Activated CD8-positive, alpha-beta memory T cell treated with anti-CD3 and anti-CD28 coated beads for 4 hours (primary cell): ENCODE data around the gene CERS1.
A peak's percentile ranks its signal among the peaks of the same experiment; 100 is the strongest.

Experiments used
- DNase-seq, 2 donors: peaks; one replicate each; pipeline ENCODE4 v3.0.0-alpha.2; 2020; ENCODE audit warnings: low read depth in 2 of 2

CERS1 gene

DNA sequence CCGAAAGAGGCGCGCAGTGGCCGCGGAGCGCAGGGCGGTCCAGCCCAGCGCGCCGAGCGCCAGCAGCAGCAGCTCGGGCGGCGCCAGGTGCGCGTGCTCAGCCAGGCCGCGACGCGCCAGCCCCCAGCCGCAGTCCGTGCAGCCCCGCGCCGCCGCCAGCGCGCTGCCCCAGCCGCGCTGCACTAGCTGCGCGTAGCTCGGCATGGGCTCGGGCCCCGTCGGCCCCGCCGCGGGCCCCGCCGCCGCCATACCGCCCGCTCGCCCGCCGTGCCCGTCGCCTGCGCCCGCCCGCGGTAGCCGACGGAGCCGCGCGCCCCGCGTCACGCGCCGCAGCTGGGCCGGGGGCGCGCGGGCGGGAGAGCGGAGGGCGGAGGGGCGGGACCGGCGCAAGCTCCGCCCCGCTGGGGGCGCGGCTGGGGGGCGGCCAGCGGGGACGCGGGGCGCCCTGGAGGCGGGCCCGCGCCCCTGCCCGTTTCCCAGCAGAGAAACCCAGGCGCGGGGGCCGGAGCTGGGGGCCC, at the start of gene CERS1:
TSS of gene CERS1 (minus strand) at position 335 of the 518 bp plus-strand sequence. CDS start at position 249, 86 bp downstream.
- DNase-seq: no peak

- DNase-seq: no peak
These were observed 49.3 kb upstream of the CERS1 start for GRCh38 chr19:18945297-18945696.

DNA sequence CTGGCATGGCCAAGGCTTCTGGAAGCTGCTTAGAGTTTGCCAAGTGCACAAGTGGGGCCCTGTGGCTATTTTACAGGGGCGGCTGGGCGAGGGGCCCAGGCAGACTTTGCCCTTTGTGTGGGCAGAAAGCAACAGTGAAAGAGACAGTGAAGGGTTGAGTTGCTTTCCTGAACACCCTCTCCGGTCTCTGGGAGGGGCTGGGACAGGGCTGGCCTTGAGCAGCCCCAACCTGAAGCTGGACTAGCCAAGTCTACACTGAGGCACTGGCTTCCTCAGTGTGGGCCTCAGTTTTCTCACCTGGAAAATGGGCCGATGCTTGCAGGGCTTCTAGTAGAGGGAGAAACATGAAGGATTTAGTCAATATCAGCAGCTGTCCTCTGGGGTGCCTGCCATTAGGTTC, 47.5 kb upstream of the CERS1 start:
- DNase-seq: no peak

DNA sequence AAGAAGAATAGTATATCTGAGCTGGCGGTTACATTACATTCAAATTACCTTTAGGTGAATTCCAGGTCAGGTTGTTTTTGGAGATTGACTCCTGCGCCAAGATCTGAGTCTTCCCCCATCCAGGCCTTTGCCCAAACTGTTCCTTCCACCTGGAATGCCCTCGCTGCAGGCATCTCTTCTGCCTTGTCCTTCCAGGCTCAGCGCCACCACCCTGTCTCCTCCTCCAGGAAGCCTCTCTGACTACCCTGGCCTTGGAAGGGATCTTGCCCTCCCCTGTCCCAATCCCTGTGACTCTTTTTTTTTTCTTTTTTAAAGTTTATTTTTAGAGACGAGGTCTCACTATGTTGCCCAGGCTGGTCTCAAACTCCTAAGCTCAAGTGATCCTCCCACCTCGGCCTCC, 46.7 kb upstream of the CERS1 start:
- no peak for DNase-seq

GRCh38 chr19:18941628-18942354, 45.8 kb upstream of the CERS1 start:
- no peak for DNase-seq

GRCh38 chr19:18940769-18941627, 45.0 kb upstream of the CERS1 start, which contains the start of gene HOMER3:
HOMER3 (minus strand) TSS chr19:18941217; CDS start chr19:18938982, 2,235 bp downstream.
- peak; percentile 31 to 42 for DNase-seq

DNA sequence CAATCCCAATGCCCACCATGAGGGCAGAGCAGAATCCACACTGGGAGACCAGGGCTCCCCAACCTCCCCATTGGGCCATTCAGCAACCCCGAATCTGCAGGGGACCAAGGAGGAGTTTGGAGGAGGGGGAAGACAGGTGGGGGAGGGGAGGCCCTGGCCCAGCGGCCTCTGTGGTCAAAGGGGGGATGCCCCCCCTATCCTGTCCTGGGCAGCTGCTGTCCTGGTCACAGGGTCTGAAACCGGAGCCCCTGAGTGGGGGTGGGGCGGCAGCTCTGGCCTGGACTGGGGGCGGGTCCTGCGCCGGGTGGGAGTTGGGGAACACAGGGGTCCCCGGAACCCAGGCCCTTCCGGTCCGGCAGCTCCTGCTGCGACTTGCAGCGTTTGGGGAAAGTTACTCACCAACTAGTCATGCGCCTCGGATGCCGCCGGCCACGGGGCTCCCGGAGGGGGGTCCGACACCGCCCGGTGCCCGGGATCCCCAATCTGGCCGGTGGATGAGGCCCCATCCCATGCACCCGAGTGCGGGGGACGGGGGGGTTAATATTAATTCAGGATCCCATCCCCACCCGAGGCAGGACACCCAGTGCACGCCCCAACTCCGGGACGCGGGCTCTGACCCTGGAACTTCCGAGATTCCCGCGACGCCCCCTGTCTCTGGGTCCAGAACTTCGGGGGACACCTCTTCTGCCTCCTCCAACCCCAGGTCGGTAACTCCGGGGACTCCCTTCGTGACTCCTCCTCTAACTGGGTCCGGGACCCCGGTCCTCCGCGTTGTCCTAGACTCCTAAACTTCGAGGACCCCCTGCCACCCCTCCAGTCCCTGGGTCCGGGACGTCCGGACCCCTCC, 44.2 kb upstream of the CERS1 start:
- no peak for DNase-seq

DNA sequence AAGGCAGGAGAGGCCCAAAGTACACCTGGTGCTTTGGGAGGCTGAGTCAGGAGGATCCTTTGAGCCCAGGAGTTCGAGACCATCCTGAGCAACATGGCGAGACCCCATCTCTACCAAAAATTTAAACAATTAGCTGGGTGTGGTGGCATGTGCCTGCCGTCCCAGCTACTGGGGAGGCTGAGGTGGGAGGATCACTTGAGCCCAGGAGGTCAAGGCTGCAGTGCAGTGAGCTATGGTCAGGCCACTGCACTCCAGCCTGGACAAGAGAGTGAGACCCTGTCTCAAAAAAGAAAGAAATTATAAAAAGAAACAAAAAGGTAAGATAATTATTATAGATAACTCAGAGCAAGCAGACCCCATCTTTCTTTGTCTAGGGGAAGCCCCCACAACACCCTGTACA, 43.2 kb upstream of the CERS1 start:
- no peak for DNase-seq

GRCh38 chr19:18933297-18933696, 37.3 kb upstream of the CERS1 start:
- no peak for DNase-seq

DNA sequence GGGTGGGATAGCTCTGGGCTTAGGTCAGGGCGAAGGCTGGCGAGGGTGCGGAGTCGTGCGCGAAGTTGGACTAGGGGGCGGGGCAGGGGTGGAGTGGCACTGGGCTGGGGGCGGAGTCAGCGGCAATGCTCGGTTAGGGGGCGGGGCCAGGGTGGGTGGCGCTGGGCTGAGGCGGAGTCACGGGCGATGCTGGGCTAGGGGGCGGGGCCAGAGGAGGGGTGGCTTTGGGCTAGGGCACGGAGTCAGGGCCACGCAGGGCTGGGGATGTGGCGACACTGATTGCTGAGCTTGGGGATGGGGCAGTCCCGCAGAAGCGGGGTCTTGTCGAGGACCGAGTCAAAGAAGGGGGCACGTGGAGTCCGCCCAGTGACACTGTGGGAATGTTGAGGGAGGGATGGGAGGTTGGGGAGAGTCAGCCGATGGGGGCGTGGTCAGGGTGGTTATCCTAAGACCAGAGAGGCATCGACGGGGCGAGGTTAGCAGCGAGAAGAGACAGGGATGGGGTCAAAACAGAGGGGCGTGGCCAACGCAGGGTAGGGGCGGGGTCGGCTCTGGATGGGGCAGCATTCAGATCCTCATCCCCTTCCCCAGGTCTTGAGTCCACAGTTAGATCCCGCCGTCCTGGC, 36.4 kb upstream of the CERS1 start:
- peak; percentile 51 to 71 for DNase-seq

GRCh38 chr19:18931316-18932162, 35.6 kb upstream of the CERS1 start:
- DNase-seq: no peak

DNA sequence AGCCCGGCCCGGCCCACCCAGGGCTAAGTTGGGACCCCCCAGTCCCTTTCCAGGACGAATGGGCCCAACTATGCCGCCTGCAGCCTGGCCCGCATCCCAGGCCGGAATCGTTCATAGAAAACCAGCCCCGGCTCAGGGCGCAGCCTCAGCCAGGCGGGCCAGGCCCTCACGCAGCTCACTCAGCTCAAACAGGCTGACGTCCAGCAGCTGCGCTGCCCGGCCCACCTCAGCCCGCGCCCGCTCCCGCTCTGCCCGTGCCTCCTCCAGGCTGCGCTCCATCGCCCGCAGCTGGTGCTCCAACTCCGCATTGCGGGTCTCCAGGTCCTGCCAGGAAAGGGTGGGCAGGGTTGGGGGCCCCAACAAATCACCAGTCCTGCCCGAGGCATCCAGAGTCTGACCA, 33.4 kb upstream of the CERS1 start:
- DNase-seq: no peak

DNA sequence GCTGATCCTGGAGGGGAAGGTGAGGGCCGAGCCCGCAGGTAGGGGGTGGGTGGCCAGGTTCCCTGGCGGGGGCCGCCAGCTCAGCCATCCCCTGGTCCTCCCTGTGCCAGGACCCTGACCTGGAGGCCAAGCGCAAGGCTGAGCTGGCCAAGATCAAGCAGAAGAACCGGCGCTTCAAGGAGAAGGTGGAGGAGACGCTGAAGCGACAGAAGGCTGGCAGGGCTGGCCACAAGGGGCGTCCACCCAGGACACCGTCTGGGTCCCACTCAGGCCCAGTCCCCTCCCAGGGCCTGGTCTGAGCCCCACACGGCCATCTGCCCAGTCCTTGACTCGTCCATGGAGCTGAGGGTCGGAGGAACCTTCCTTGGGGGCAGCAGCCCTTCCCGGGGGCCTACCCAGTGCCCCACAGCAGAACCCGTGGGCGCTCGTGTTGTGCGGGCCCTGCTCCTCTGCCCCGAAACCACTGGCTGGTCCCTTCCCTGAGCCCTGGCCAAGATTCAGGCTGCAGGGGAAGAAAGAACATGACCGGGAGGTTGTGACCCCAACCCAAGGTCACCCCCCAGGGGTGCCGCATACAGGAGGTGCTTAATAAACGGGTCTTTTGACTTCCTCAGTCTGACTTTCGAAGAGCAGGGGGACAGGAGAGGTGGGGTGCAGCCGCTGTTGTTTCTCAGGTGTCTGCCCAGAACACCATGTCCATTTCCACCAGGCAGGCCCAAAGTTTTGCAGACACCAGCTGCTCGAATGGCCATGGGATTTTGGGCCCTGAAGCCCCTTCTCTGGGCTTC, 32.3 kb upstream of the CERS1 start:
- no peak for DNase-seq

DNA sequence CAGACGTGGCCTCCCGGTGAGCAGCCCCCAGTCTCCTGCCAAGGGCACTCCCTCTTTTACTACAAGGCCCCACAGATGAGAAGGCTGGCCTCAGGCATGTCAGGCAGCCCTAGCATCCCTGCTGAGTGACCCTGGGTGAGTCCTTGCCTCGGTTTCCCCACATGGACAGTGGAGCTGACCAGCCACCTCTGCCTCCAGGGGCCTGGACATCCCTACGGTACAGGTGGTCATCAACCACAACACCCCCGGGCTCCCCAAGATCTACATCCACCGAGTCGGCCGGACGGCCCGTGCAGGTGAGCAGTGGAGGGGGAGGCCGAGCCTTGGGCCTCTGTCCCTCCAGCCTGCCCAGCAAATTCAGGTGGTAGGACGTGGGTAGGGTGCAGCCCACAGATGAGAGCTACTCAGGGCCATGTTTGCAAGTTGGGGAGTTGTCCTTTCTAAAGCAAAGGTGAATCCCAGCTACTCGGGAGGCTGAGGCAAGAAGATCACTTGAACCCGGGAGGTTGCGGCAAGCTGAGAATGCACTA, 28.8 kb upstream of the CERS1 start:
- no peak for DNase-seq

GRCh38 chr19:18922228-18922985, 26.4 kb upstream of the CERS1 start:
- DNase-seq: no peak

DNA sequence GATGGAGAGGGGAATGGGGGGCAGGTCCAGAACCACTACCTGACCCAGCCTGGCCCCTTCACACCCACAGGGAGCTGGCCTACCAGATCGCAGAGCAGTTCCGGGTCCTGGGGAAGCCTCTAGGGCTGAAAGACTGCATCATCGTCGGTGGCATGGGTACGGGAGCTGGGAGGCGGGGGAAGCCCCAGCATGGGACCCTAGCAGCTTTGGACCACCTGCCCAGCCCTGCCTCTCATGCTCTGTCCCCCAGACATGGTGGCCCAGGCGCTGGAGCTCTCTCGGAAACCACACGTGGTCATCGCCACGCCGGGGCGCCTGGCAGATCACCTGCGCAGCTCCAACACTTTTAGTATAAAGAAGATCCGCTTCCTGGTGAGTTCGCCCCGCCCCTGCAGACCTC, 25.6 kb upstream of the CERS1 start:
- DNase-seq: no peak

GRCh38 chr19:18920400-18920799, 24.4 kb upstream of the CERS1 start:
- DNase-seq: no peak

- no peak for DNase-seq
These were observed 23.9 kb upstream of the CERS1 start for GRCh38 chr19:18919900-18920214.
